ENCODE data around the gene HS6ST3. TPM values are rescaled to one million over a fixed set of nuclear protein-coding genes. Genes with fewer than 3 reads are reported as not detected.

Gene HS6ST3
- total RNA-seq, 1 experiment from 2014 or later = 1.2 TPM

DNA sequence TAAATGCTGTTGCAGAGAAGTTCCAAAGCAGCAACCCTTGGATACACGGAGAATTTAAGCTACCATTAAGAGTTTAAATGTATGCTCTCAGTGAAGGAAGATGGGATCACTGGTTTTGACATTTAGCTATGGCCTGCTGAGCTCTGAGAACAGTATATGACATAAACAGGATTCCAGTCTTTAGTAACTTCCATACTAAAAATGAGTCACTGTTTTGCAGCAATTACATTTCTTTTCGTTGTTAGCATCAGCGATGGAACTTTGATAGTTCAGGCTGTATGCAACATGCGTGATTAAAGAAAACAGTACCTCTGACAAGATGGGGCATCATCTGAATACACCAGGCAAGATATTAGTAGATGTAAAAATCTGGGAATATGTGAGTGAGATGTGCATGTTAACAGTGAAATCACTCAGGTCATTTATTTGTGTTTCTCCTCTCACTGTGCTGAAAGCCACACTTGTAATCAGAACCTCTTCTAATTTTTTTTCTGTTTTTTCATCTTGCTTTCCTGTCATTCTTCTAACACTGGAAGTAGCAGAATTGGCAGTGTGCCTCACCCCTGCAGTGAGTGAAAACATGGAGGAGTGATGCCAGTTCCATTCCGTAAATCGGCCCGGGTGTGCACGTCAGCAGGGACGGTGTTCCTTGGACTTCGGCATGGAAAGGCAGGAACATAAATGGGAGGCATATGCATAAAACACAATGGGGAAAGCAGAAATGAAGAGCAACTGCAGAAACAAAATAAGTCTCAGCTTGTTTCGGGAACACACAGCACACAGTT is 542.8 kb downstream of the HS6ST3 start (continued):
- TF ChIP-seq ZNF425 (CRISPR knock-in tag; conservative IDR thresholded peaks at IDR 0.05) (no peak), CBFB (CRISPR knock-in tag; IDR thresholded peaks at IDR 0.05; ENCODE audit: low read depth) (no peak)

DNA sequence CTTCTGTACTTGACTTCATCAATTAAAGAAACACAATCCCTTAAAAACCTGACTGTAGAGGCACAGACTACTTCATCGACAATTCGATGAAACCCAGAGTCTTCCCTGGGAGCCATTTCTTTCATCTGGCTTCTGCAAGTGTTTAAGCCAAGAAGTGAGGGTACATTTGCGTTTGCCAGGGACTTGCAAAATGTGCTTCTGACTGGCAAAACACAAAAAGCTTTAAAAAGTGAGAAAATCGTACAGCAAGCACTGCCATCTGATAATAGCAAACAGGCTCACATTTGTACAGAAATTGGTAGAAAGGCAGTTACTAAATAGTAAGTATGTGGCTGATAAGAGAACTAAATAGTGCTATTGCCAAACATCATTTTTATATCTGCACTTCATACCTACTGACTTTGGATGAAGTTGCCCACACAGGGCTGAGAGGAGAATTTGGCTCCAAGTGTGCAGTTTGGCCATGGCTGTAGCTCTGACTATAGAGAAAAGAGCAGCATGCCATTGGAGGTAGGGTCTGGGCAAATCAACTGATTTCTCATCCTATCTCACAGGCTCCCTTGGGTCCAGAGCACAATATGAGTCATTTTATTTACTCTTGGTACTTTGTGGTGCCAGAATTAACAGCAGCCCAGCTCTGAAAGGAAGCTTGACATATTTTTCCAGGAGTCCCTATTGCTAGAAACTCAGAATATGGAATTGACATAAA is 546.2 kb downstream of the HS6ST3 start:
- Mint-ChIP-seq H3K27me3 (ENCODE audit: low read depth) (no peaks in the 10 kb centered on the region), H3K4me1 (no peaks in the 10 kb centered on the region), H3K27ac (no peak overlapping the region), H3K36me3 (no peaks in the 10 kb centered on the region), H3K4me3 (no peak overlapping the region), H3K9me3 (peaks cover 24% of the 10 kb centered on the region)
- TF ChIP-seq ZNF281 (CRISPR knock-in tag; IDR thresholded peaks at IDR 0.05) = no peak
- ATAC-seq (no peak), DNase-seq (ENCODE audit: low spot score) (no peak)
- POLR2A ChIA-PET = no interaction called here
- CTCF ChIA-PET = no interaction called here

GRCh38 chr13:96637039-96637438 is 547.1 kb downstream of the HS6ST3 start:
- Mint-ChIP-seq H3K9me3 (peaks cover 33% of the 10 kb centered on the region), H3K4me3 (no peak overlapping the region), H3K27ac (no peak overlapping the region), H3K4me1 (no peaks in the 10 kb centered on the region), H3K36me3 (peaks cover under 1% of the 10 kb centered on the region; the same call in 1 of the 2 replicates), H3K27me3 (ENCODE audit: low read depth) (no peaks in the 10 kb centered on the region)
- ChIA-PET CTCF (no interaction called here), POLR2A (no interaction called here)
- DNase-seq (ENCODE audit: low spot score) = no peak
- ATAC-seq = no peak
- no peak for TF ChIP-seq ZNF263 (CRISPR knock-in tag; IDR thresholded peaks at IDR 0.05; ENCODE audit: low read depth)

DNA sequence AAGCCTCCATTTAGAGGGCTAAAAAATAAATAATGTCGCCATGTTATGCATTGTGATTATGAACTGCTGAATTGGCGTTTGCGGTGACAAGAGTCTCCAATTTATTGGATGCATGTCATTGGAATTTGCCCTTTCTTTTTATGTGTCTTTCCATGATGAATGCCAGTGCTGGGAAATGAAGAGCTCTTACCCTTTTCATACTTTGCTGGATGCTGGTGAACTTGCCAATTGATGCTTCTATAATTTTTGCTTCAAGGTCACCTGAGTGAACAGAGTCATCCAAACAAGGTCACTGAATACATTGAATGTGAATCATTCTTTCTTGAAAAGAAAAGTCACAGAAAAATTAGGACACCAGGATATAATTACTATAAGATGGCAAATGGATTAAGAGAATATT is 556.2 kb downstream of the HS6ST3 start:
- no peak for DNase-seq (ENCODE audit: low spot score)
- Mint-ChIP-seq H3K27ac (no peak overlapping the region), H3K9me3 (peaks cover 22% of the 10 kb centered on the region), H3K27me3 (ENCODE audit: low read depth) (no peaks in the 10 kb centered on the region), H3K36me3 (peaks cover 4% of the 10 kb centered on the region), H3K4me3 (no peak overlapping the region), H3K4me1 (no peaks in the 10 kb centered on the region)
- ChIA-PET POLR2A (no interaction called here), CTCF (no interaction called here)
- TF ChIP-seq CBFB (CRISPR knock-in tag; IDR thresholded peaks at IDR 0.05; ENCODE audit: low read depth) = no peak
- no peak for TF ChIP-seq ZNF138 (CRISPR knock-in tag; conservative IDR thresholded peaks at IDR 0.05)
- TF ChIP-seq HMGXB4 (CRISPR knock-in tag; IDR thresholded peaks at IDR 0.05) = no peak
- ATAC-seq = no peak

DNA sequence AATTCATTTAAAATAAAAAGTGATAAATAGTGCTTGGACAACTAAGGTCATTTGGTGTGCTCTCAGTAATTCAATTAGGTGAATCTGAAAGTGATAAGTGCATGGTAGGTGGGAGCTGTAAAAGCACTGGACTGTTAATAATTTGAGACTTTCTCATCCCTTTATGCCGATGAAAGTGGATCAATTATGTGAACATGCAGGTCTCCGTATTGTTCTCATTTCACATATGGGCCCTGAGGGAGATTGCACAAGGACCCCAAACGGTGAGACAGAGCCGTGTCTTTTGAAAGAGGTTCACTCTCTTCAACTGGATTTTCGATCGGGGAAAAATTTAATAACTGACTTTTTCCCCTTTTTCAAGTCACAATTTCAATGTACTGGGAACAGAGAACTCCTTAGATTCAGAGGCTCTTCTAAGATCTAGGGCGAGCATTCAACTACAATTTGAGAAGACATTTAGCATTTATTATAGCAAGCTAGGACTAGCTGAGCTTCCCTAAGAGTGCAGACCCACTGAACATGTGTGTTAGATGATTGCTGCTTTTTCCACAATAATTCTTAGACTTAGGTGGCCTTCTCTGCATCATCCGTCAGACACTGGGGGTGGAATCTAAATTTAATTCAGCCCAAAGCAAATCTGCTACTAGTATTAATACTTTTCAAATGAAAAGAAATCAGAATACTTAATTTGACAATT is 556.8 kb downstream of the HS6ST3 start:
- Mint-ChIP-seq H3K9me3 (peaks cover 16% of the 10 kb centered on the region), H3K4me3 (no peak overlapping the region), H3K27ac (no peak overlapping the region), H3K4me1 (no peaks in the 10 kb centered on the region), H3K36me3 (peaks cover 4% of the 10 kb centered on the region), H3K27me3 (ENCODE audit: low read depth) (no peaks in the 10 kb centered on the region)
- ATAC-seq (no peak), DNase-seq (ENCODE audit: low spot score) (no peak)
- ChIA-PET POLR2A (no interaction called here), CTCF (no interaction called here)
- TF ChIP-seq GABPB1 (CRISPR knock-in tag; IDR thresholded peaks at IDR 0.05) (no peak), MXD4 (CRISPR knock-in tag; IDR thresholded peaks at IDR 0.05; ENCODE audit: borderline replicate concordance) (no peak)
- TF ChIP-seq, protein P1, sequence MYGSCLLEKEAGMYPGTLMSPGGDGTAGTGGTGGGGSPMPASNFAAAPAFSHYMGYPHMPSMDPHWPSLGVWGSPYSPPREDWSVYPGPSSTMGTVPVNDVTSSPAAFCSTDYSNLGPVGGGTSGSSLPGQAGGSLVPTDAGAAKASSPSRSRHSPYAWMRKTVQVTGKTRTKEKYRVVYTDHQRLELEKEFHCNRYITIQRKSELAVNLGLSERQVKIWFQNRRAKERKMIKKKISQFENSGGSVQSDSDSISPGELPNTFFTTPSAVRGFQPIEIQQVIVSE (CRISPR knock-in tag; IDR thresholded peaks at IDR 0.05; ENCODE audit: borderline replicate concordance) = no peak

Data from WTC11 (cell line).